A549 (cell line): ENCODE data around the gene IL18BP.

ENCODE experiments used
- GATA3 ChIP-seq: IDR thresholded peaks from 2 replicates; pipeline ENCODE4 v1.6.1; 2012; ENCODE audit warnings: borderline replicate concordance
- POLR2A ChIP-seq: IDR thresholded peaks from 2 replicates; pipeline ENCODE4 v1.6.1; 2012; ENCODE audit warnings: mild to moderate bottlenecking, low read length
- RAD21 ChIP-seq, 2 experiments: fragments of >200 bp in 1 of 2; sonication (Bioruptor Twin) in 1 of 2; formaldehyde crosslinking in 1 of 2; IDR thresholded peaks in 1 of 2; conservative IDR thresholded peaks in 1 of 2; 2 replicates in 1 of 2; 3 replicates in 1 of 2; pipeline ENCODE4 v1.6.1; 2012 to 2018; ENCODE audit warnings: inconsistent platforms in 1 of 2
- RFX5 ChIP-seq: fragments of 450-650 bp; IDR thresholded peaks from 2 replicates; pipeline ENCODE4 v1.7.1; 2014; ENCODE audit warnings: antibody characterized with exemption, mild to moderate bottlenecking, moderate library complexity
- TF ChIP-seq, protein P1 (sequence below): fragments of 450-650 bp; IDR thresholded peaks from 2 replicates; pipeline ENCODE4 v1.6.1; 2014; ENCODE audit warnings: antibody characterized with exemption
- TF ChIP-seq, protein P2 (sequence below): fragments of 200-600 bp; sonication (generic); IDR thresholded peaks from 2 replicates; pipeline ENCODE4 v1.6.1; 2016; ENCODE audit warnings: antibody characterized with exemption, mild to moderate bottlenecking, moderate library complexity

DNA sequence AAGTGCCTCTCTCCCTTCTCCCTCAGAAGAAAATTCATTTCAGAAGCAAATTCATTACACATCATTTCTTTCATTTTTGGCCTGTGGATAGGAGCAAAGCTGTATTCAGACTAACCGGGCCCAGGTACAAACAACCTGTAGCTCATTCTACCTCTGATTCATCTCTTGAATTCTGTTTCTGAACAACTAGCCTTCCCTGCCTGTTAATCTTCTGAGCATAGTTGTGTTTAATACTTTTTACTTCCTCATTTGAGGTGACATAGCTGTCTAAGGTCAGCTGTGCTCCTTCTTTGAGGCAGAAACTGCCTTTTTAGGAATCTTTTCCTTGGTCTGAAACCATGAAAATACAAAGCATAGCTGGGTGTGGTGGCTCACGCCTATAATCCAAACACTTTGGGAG lies 12.6 kb upstream of the IL18BP start:
- TF ChIP-seq, protein P1, sequence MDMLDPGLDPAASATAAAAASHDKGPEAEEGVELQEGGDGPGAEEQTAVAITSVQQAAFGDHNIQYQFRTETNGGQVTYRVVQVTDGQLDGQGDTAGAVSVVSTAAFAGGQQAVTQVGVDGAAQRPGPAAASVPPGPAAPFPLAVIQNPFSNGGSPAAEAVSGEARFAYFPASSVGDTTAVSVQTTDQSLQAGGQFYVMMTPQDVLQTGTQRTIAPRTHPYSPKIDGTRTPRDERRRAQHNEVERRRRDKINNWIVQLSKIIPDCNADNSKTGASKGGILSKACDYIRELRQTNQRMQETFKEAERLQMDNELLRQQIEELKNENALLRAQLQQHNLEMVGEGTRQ = no peak
- TF ChIP-seq, protein P2, sequence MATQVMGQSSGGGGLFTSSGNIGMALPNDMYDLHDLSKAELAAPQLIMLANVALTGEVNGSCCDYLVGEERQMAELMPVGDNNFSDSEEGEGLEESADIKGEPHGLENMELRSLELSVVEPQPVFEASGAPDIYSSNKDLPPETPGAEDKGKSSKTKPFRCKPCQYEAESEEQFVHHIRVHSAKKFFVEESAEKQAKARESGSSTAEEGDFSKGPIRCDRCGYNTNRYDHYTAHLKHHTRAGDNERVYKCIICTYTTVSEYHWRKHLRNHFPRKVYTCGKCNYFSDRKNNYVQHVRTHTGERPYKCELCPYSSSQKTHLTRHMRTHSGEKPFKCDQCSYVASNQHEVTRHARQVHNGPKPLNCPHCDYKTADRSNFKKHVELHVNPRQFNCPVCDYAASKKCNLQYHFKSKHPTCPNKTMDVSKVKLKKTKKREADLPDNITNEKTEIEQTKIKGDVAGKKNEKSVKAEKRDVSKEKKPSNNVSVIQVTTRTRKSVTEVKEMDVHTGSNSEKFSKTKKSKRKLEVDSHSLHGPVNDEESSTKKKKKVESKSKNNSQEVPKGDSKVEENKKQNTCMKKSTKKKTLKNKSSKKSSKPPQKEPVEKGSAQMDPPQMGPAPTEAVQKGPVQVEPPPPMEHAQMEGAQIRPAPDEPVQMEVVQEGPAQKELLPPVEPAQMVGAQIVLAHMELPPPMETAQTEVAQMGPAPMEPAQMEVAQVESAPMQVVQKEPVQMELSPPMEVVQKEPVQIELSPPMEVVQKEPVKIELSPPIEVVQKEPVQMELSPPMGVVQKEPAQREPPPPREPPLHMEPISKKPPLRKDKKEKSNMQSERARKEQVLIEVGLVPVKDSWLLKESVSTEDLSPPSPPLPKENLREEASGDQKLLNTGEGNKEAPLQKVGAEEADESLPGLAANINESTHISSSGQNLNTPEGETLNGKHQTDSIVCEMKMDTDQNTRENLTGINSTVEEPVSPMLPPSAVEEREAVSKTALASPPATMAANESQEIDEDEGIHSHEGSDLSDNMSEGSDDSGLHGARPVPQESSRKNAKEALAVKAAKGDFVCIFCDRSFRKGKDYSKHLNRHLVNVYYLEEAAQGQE = no peak
- TF ChIP-seq RAD21 (conservative IDR thresholded peaks at IDR 0.05 in 1 of 2, IDR thresholded peaks at IDR 0.05 in 1 of 2) = no peak
- TF ChIP-seq GATA3 = no peak
- TF ChIP-seq POLR2A = no peak
- TF ChIP-seq RFX5 = no peak
